ENCODE measurements around the gene SEPTIN2. TPM values are rescaled to one million over a fixed set of nuclear protein-coding genes. Genes with fewer than 3 reads are reported as not detected.
A peak's percentile ranks its signal among the peaks of the same experiment; 100 is the strongest.
"Not testable (repeated sequence)": the region's sequence is repeated elsewhere in the genome, so short reads cannot be mapped to it uniquely, and the experiment has no call there.

The SEPTIN2 gene
- total and polyA plus RNA-seq, 10 of the 15 experiments (the other 5 are each of a cell fraction or from before 2014, with no cell fraction given), result 169 to 474 (median 269) TPM

GRCh38 chr2:241275504-241275903, 40.2 kb upstream of the SEPTIN2 start:
- ChIA-PET RAD21 (ENCODE audit: unreplicated experiment) (no interaction called here), SMC1A (ENCODE audit: uncharacterized antibody, unreplicated experiment) (interaction anchor here (0.6 to 1.5 kb wide), 5 partner anchors 24 to 99 kb away, joined by 3 to 5 read pairs (median 4); no protein-coding TSS in a partner anchor), POLR2A (interaction anchor here (0.6 kb wide), 1 partner anchor 31 kb away, joined by 3 read pairs; no protein-coding TSS in a partner anchor), CTCF (interaction anchor here (1.3 to 1.4 kb wide), 2 partner anchors 13 to 116 kb away, joined by 4 to 7 read pairs; no protein-coding TSS in a partner anchor)
- in situ Hi-C loops (cut with MboI), result no loop called here
- Histone ChIP-seq H3K79me2 (ENCODE audit: control insufficient read depth, insufficient read depth, low read length) (peaks cover 86% of the 10 kb centered on the region), H3K27me3 (replicated peaks in 1 of 2; ENCODE audit: control insufficient read depth in 2 of 2, insufficient read depth in 2 of 2, low read length in 1 of 2) (no peaks in the 10 kb centered on the region), H2AFZ (ENCODE audit: control insufficient read depth, low read depth, low read length) (no peak overlapping the region), H3K4me1 (ENCODE audit: control insufficient read depth, insufficient read depth, low read length) (peaks cover 20% of the 10 kb centered on the region), H3K9me3 (replicated peaks; ENCODE audit: control insufficient read depth, insufficient read depth, low read length) (no peaks in the 10 kb centered on the region; the same call in 2 of the 3 replicates), H3K4me3 (no peak overlapping the region), H3K36me3 (ENCODE audit: control insufficient read depth in 2 of 2, insufficient read depth in 2 of 2, low read length in 1 of 2) (peaks cover 0 to 2% of the 10 kb centered on the region in 2 experiments; a peak in 3 of 4 replicates), H3K27ac (ENCODE audit: control insufficient read depth, insufficient read depth) (no peak overlapping the region), H4K20me1 (ENCODE audit: control insufficient read depth, insufficient read depth) (peaks cover 3% of the 10 kb centered on the region; the same call in 1 of the 2 replicates), H3K4me2 (ENCODE audit: control insufficient read depth, insufficient read depth) (no peak overlapping the region), H3K9ac (ENCODE audit: control insufficient read depth, insufficient read depth, low read length) (no peak overlapping the region)
- intact Hi-C loops (cut with micrococcal nuclease; ENCODE audit: unreplicated experiment), result no loop called here
- FAIRE-seq (no peak), ATAC-seq (no peak), DNase-seq (ENCODE audit: low read depth, low spot score) (no peak)
- 0 out of 2 replicates have a peak, but pooled peaks have one; percentile 64 for TF ChIP-seq CBX5 (IDR thresholded peaks at IDR 0.05; ENCODE audit: low read depth)
- no peak for TF ChIP-seq POLR2AphosphoS2 (IDR thresholded peaks at IDR 0.05; ENCODE audit: low read depth, low read length)
- no peak for TF ChIP-seq ZNF217 (IDR thresholded peaks at IDR 0.05)
- no TSS peak for BruUV-seq (replicated peaks)
- WGBS (ENCODE audit: insufficient coverage, insufficient replicate concordance, low lambda C conversion rate, missing lambda C conversion rate), result 100% methylated on average over 1 of the region's 1 CpG

DNA sequence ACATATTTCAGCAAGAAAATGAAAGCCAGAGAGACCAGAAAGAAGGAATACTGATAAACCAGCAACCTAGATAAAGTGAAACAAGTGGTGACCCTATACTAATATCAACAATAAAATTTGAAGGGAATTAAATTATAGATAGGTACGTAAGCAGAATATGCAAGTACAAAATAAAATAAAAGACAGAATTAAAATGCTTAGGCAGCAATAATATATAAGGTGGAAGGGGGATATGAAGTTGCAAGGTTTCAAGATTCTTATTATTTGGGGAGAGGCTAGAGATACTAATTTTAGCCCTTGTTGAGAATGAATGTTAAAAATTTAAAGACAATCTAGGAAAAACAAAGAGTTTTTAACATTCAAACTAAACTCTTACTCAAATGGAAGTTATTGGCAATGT, 39.8 kb upstream of the SEPTIN2 start:
- ChIA-PET SMC1A (ENCODE audit: uncharacterized antibody, unreplicated experiment) (interaction anchor here (0.7 to 1.5 kb wide), 4 partner anchors 9 to 99 kb away, joined by 3 to 5 read pairs (median 4); no protein-coding TSS in a partner anchor), RAD21 (ENCODE audit: unreplicated experiment) (interaction anchor here (1.0 kb wide), 1 partner anchor 38 kb away, joined by 3 read pairs; no protein-coding TSS in a partner anchor), POLR2A (interaction anchor here (0.6 kb wide), 1 partner anchor 31 kb away, joined by 3 read pairs; no protein-coding TSS in a partner anchor), CTCF (no interaction called here)
- peaks cover 0 to 2% of the 10 kb centered on the region in 2 experiments; a peak in 3 of 4 replicates for H3K36me3 ChIP-seq (ENCODE audit: control insufficient read depth in 2 of 2, insufficient read depth in 2 of 2, low read length in 1 of 2)
- peaks cover 86% of the 10 kb centered on the region for H3K79me2 ChIP-seq (ENCODE audit: control insufficient read depth, insufficient read depth, low read length)
- H3K9me3 ChIP-seq (replicated peaks; ENCODE audit: control insufficient read depth, insufficient read depth, low read length), result no peaks in the 10 kb centered on the region; the same call in 2 of the 3 replicates
- H3K27ac ChIP-seq (ENCODE audit: control insufficient read depth, insufficient read depth), result no peak overlapping the region
- H4K20me1 ChIP-seq (ENCODE audit: control insufficient read depth, insufficient read depth), result no peaks in the 10 kb centered on the region; the same call in 1 of the 2 replicates
- TF ChIP-seq PAX8 (IDR thresholded peaks at IDR 0.05) (no peak), ZSCAN29 (IDR thresholded peaks at IDR 0.05) (no peak), KDM1A (IDR thresholded peaks at IDR 0.05; ENCODE audit: borderline replicate concordance) (no peak), EP300 (IDR thresholded peaks at IDR 0.05; ENCODE audit: borderline replicate concordance in 1 of 2, control insufficient read depth in 1 of 2, low read depth in 2 of 2, low read length in 2 of 2) (no peak), RB1 (IDR thresholded peaks at IDR 0.05; ENCODE audit: borderline replicate concordance) (no peak), GATAD2B (conservative IDR thresholded peaks at IDR 0.05; ENCODE audit: low read depth) (no peak)
- peaks cover 21% of the 10 kb centered on the region for H3K4me1 ChIP-seq (ENCODE audit: control insufficient read depth, insufficient read depth, low read length)
- no peaks in the 10 kb centered on the region for H3K27me3 ChIP-seq (replicated peaks in 1 of 2; ENCODE audit: control insufficient read depth in 2 of 2, insufficient read depth in 2 of 2, low read length in 1 of 2)
- in situ Hi-C loops (cut with MboI), result no loop called here
- intact Hi-C loops (cut with micrococcal nuclease; ENCODE audit: unreplicated experiment), result no loop called here
- DNase-seq (ENCODE audit: low read depth, low spot score) (no peak), ATAC-seq (no peak), FAIRE-seq (no peak)
- no TSS peak for BruUV-seq (replicated peaks)
- H3K9ac ChIP-seq (ENCODE audit: control insufficient read depth, insufficient read depth, low read length), result no peak overlapping the region
- no peak overlapping the region for H3K4me2 ChIP-seq (ENCODE audit: control insufficient read depth, insufficient read depth)
- 100% methylated on average over 1 of the region's 1 CpG for whole genome bisulfite sequencing (ENCODE audit: insufficient coverage, insufficient replicate concordance, low lambda C conversion rate, missing lambda C conversion rate)
- no peak overlapping the region for H2AFZ ChIP-seq (ENCODE audit: control insufficient read depth, low read depth, low read length)
- H3K4me3 ChIP-seq, result no peak overlapping the region

GRCh38 chr2:241278306-241278705, 37.4 kb upstream of the SEPTIN2 start:
- H3K4me2 ChIP-seq (ENCODE audit: control insufficient read depth, insufficient read depth); BruUV-seq (replicated peaks); H3K9ac ChIP-seq (ENCODE audit: control insufficient read depth, insufficient read depth, low read length); H3K27me3 ChIP-seq (replicated peaks in 1 of 2; ENCODE audit: control insufficient read depth in 2 of 2, insufficient read depth in 2 of 2, low read length in 1 of 2); FAIRE-seq; H3K36me3 ChIP-seq (ENCODE audit: control insufficient read depth in 2 of 2, insufficient read depth in 2 of 2, low read length in 1 of 2); in situ Hi-C loops (cut with MboI); H4K20me1 ChIP-seq (ENCODE audit: control insufficient read depth, insufficient read depth); intact Hi-C loops (cut with micrococcal nuclease; ENCODE audit: unreplicated experiment); POLR2A ChIA-PET; H3K27ac ChIP-seq (ENCODE audit: control insufficient read depth, insufficient read depth); H3K4me3 ChIP-seq; CTCF ChIA-PET; H2AFZ ChIP-seq (ENCODE audit: control insufficient read depth, low read depth, low read length); DNase-seq (ENCODE audit: low read depth, low spot score); H3K9me3 ChIP-seq (replicated peaks; ENCODE audit: control insufficient read depth, insufficient read depth, low read length); RAD21 ChIA-PET (ENCODE audit: unreplicated experiment); ATAC-seq: not testable (repeated sequence)
- Histone ChIP-seq H3K79me2 (ENCODE audit: control insufficient read depth, insufficient read depth, low read length) (peaks cover 83% of the 10 kb centered on the region), H3K4me1 (ENCODE audit: control insufficient read depth, insufficient read depth, low read length) (peaks cover 16% of the 10 kb centered on the region)
- 97% methylated on average over 7 of the region's 7 CpGs for WGBS (ENCODE audit: insufficient coverage, insufficient replicate concordance, low lambda C conversion rate, missing lambda C conversion rate)
- SMC1A ChIA-PET (ENCODE audit: uncharacterized antibody, unreplicated experiment), result interaction anchor here (0.7 to 1.2 kb wide), 2 partner anchors 11 to 36 kb away, joined by 3 read pairs; no protein-coding TSS in a partner anchor

All from GM12878 (cell line).